Osteocyte (in vitro differentiated cells): ENCODE measurements around the gene CNGB1. TPM values are rescaled to one million over a fixed set of nuclear protein-coding genes. Genes with fewer than 3 reads are reported as not detected.
"Not testable (repeated sequence)": the region's sequence is repeated elsewhere in the genome, so short reads cannot be mapped to it uniquely, and the experiment has no call there.

Source experiments
- DNase-seq: peaks from one replicate; pipeline ENCODE4 v3.0.0; 2021; ENCODE audit warnings: mixed read lengths; ENCODE audit not compliant: unreplicated experiment; ENCODE audit errors: extremely low spot score
- H3K27ac Mint-ChIP-seq: one replicate; pipeline ENCODE4 v1.8.0; 2021; ENCODE audit warnings: mild to moderate bottlenecking, mixed read lengths; ENCODE audit not compliant: unreplicated experiment
- H3K27me3 Mint-ChIP-seq: one replicate; pipeline ENCODE4 v1.8.0; 2021; ENCODE audit warnings: mixed read lengths; ENCODE audit not compliant: unreplicated experiment
- H3K36me3 Mint-ChIP-seq: one replicate; pipeline ENCODE4 v1.8.0; 2021; ENCODE audit warnings: mixed read lengths; ENCODE audit not compliant: unreplicated experiment
- H3K4me1 Mint-ChIP-seq: one replicate; pipeline ENCODE4 v1.8.0; 2021; ENCODE audit warnings: mixed read lengths; ENCODE audit not compliant: unreplicated experiment
- H3K4me3 Mint-ChIP-seq: one replicate; pipeline ENCODE4 v1.8.0; 2021; ENCODE audit warnings: mild to moderate bottlenecking, moderate library complexity, mixed read lengths; ENCODE audit not compliant: unreplicated experiment
- H3K9me3 Mint-ChIP-seq: one replicate; pipeline ENCODE4 v1.8.0; 2021; ENCODE audit warnings: mixed read lengths; ENCODE audit not compliant: unreplicated experiment
- CTCF ChIP-seq: fragments of 200-600 bp; sonication (generic); IDR thresholded peaks from 2 replicates; pipeline ENCODE4 v1.5.0; 2021; ENCODE audit warnings: antibody characterized with exemption, mild to moderate bottlenecking, moderate library complexity
- total RNA-seq: library from RNA; stranded (reverse); gene quantifications from 2 replicates; pipeline ENCODE4 v1.2.1, GENCODE V29; 2021

Gene CNGB1
- total RNA-seq, 1 donor from 2014 or later = not detected

GRCh38 chr16:57979006-57979585 lies 8.2 kb upstream of the CNGB1 start:
- Mint-ChIP-seq H3K4me1 (no peaks in the 10 kb centered on the region), H3K4me3 (no peak overlapping the region), H3K36me3 (no peaks in the 10 kb centered on the region), H3K27ac (no peak overlapping the region), H3K9me3 (no peaks in the 10 kb centered on the region), H3K27me3 (peaks cover 16% of the 10 kb centered on the region)
- no peak for TF ChIP-seq CTCF
- no peak for DNase-seq

- peaks cover 19% of the 10 kb centered on the region for H3K27me3 Mint-ChIP-seq
- not testable (repeated sequence) for H3K36me3 Mint-ChIP-seq, DNase-seq, H3K9me3 Mint-ChIP-seq, H3K4me3 Mint-ChIP-seq, H3K4me1 Mint-ChIP-seq, H3K27ac Mint-ChIP-seq
Observed at GRCh38 chr16:57978070-57978465, 7.1 kb upstream of the CNGB1 start.

GRCh38 chr16:57977418-57978069 lies 6.6 kb upstream of the CNGB1 start:
- no peak for DNase-seq
- no peaks in the 10 kb centered on the region for H3K4me1 Mint-ChIP-seq
- H3K27me3 Mint-ChIP-seq = peaks cover 23% of the 10 kb centered on the region
- H3K4me3 Mint-ChIP-seq = no peak overlapping the region
- H3K27ac Mint-ChIP-seq = no peak overlapping the region
- H3K36me3 Mint-ChIP-seq = no peaks in the 10 kb centered on the region
- TF ChIP-seq CTCF = no peak
- H3K9me3 Mint-ChIP-seq = no peaks in the 10 kb centered on the region

DNA sequence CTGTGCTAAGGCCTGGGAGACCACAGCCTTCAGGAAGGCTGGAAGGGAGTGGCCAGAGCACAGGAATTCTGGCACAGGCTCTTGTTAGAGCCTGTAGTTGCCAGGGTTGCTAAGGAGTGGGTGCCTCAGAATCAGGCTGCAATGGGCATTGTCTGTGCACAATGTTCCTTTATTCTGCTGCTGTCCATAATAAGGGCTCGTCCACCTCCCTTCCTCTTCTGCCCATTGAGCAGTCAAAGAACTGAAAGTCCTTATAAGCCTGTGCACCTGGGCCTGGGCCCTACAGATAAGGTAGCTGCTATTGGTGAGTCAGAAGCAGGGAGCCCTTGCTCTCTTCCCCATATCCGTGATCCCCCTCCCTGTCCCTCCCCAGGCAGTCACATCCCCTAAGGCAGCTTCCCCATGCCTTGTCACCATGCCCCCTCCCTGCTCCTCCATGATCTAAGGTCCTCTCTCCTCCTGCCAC lies 5.4 kb upstream of the CNGB1 start:
- no peak overlapping the region for H3K4me3 Mint-ChIP-seq
- H3K27ac Mint-ChIP-seq = no peak overlapping the region
- no peaks in the 10 kb centered on the region for H3K4me1 Mint-ChIP-seq
- H3K9me3 Mint-ChIP-seq = no peaks in the 10 kb centered on the region
- no peak for DNase-seq
- no peaks in the 10 kb centered on the region for H3K36me3 Mint-ChIP-seq
- peaks cover 24% of the 10 kb centered on the region for H3K27me3 Mint-ChIP-seq
- no peak for TF ChIP-seq CTCF

GRCh38 chr16:57972306-57972705 lies 1.4 kb upstream of the CNGB1 start:
- Mint-ChIP-seq H3K4me1 (no peaks in the 10 kb centered on the region), H3K4me3 (no peak overlapping the region), H3K27me3 (peaks cover 36% of the 10 kb centered on the region), H3K27ac (no peak overlapping the region), H3K9me3 (no peaks in the 10 kb centered on the region), H3K36me3 (no peaks in the 10 kb centered on the region)
- TF ChIP-seq CTCF = no peak
- no peak for DNase-seq
